HepG2 (cell line): ENCODE results near the gene OPTN.

Experiments
- MXI1 ChIP-seq: IDR thresholded peaks from 3 replicates; pipeline ENCODE4 v1.6.1; 2012; ENCODE audit warnings: low read depth, low read length, inconsistent platforms, borderline replicate concordance
- RELA ChIP-seq: sonication (generic); formaldehyde crosslinking; IDR thresholded peaks from 2 replicates; pipeline ENCODE4 v1.4.0; 2020; ENCODE audit warnings: missing genetic modification reagents
- SP1 ChIP-seq, 2 experiments: fragments of 450-650 bp in 1 of 2; sonication (generic) in 1 of 2; formaldehyde crosslinking in 1 of 2; IDR thresholded peaks; 2 replicates each; pipeline versions ENCODE4 v1.4.0 to v1.6.1; 2016 to 2020; ENCODE audit warnings: missing genetic modification reagents in 1 of 2
- SRSF9 ChIP-seq: fragments of 200-400 bp; formaldehyde crosslinking; IDR thresholded peaks from 2 replicates; pipeline ENCODE4 v1.6.1; 2018; ENCODE audit warnings: borderline replicate concordance, mild to moderate bottlenecking, low read depth, low read length; ENCODE audit not compliant: insufficient read depth, poor library complexity, severe bottlenecking
- ZNF558 ChIP-seq: sonication (generic); formaldehyde crosslinking; IDR thresholded peaks from 2 replicates; pipeline ENCODE4 v1.9.0; 2022; ENCODE audit warnings: mild to moderate bottlenecking, missing genetic modification reagents, borderline replicate concordance
- TF ChIP-seq, protein P1 (sequence below): sonication (generic); formaldehyde crosslinking; IDR thresholded peaks from 2 replicates; pipeline ENCODE4 v1.8.0; 2022; ENCODE audit warnings: low read depth, missing genetic modification reagents
- TF ChIP-seq, protein P2 (sequence below): sonication (generic); formaldehyde crosslinking; IDR thresholded peaks from 2 replicates; pipeline ENCODE4 v1.5.0; 2020; ENCODE audit warnings: missing genetic modification reagents

DNA sequence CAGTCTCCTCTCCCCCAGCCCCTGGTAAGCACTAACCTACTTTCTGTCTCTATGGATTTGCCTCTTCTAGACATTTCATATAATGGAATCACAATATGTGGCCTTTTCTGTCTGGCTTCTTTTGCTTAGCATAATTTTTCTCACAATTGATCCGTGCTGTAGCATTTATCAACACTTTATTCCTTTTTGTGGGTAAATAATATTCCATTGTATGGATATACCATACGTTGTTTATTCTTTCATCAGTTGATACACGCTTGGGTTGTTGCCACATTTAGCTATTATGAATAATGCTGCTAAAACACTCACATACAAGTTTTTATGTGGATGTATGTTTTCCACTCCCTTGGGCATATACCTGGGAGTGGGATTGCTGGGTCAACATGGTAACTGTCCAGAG is 87.2 kb downstream of the OPTN start:
- TF ChIP-seq RELA (CRISPR knock-in tag) (no peak), SRSF9 (no peak), ZNF558 (CRISPR knock-in tag) (no peak), SP1 (IDR thresholded peaks at IDR 0.05) (no peak), SP1 (CRISPR knock-in tag; IDR thresholded peaks at IDR 0.05) (no peak), MXI1 (no peak)
- TF ChIP-seq, protein P1, sequence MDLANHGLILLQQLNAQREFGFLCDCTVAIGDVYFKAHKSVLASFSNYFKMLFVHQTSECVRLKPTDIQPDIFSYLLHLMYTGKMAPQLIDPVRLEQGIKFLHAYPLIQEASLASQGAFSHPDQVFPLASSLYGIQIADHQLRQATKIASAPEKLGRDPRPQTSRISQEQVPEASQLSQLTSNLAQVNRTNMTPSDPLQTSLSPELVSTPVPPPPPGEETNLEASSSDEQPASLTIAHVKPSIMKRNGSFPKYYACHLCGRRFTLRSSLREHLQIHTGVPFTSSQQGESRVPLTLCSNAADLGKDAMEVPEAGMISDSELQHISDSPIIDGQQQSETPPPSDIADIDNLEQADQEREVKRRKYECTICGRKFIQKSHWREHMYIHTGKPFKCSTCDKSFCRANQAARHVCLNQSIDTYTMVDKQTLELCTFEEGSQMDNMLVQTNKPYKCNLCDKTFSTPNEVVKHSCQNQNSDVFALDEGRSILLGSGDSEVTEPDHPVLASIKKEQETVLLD: no peak
- TF ChIP-seq, protein P2, sequence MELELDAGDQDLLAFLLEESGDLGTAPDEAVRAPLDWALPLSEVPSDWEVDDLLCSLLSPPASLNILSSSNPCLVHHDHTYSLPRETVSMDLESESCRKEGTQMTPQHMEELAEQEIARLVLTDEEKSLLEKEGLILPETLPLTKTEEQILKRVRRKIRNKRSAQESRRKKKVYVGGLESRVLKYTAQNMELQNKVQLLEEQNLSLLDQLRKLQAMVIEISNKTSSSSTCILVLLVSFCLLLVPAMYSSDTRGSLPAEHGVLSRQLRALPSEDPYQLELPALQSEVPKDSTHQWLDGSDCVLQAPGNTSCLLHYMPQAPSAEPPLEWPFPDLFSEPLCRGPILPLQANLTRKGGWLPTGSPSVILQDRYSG (CRISPR knock-in tag): no peak
